Glutamatergic neuron (in vitro differentiated cells): ENCODE data around the gene C11orf87. TPM values are rescaled to one million over a fixed set of nuclear protein-coding genes. Genes with fewer than 3 reads are reported as not detected.

Experiments
- DNase-seq: peaks from one replicate; pipeline ENCODE4 v3.0.0; 2022
- H3K27ac Mint-ChIP-seq: one replicate; pipeline ENCODE4 v1.8.0; 2020; ENCODE audit warnings: mild to moderate bottlenecking, mixed read lengths, inconsistent platforms; ENCODE audit not compliant: unreplicated experiment
- H3K27me3 Mint-ChIP-seq: one replicate; pipeline ENCODE4 v1.8.0; 2020; ENCODE audit warnings: mild to moderate bottlenecking, moderate library complexity, mixed read lengths, inconsistent platforms; ENCODE audit not compliant: unreplicated experiment
- H3K36me3 Mint-ChIP-seq: one replicate; pipeline ENCODE4 v1.8.0; 2020; ENCODE audit warnings: mild to moderate bottlenecking, mixed read lengths, inconsistent platforms; ENCODE audit not compliant: unreplicated experiment
- H3K4me1 Mint-ChIP-seq: one replicate; pipeline ENCODE4 v1.8.0; 2020; ENCODE audit warnings: mild to moderate bottlenecking, low read depth, mixed read lengths, inconsistent platforms; ENCODE audit not compliant: unreplicated experiment
- H3K4me3 Mint-ChIP-seq: one replicate; pipeline ENCODE4 v1.8.0; 2020; ENCODE audit warnings: mild to moderate bottlenecking, mixed read lengths, inconsistent platforms; ENCODE audit not compliant: unreplicated experiment
- H3K9me3 Mint-ChIP-seq: one replicate; pipeline ENCODE4 v1.8.0; 2020; ENCODE audit warnings: mild to moderate bottlenecking, moderate library complexity, mixed read lengths, inconsistent platforms; ENCODE audit not compliant: unreplicated experiment
- total RNA-seq: library from RNA; stranded (reverse); fragmentation: NEBNext Ultra II Directional; extraction: Animal tissue kit (Norgen Biotek cat#: 25700); gene quantifications from one replicate; pipeline ENCODE4 v1.2.1, GENCODE V29; 2021; ENCODE audit not compliant: unreplicated experiment
- TF ChIP-seq, protein P1 (sequence below): fragments of 200-600 bp; sonication (generic); IDR thresholded peaks from one replicate; pipeline ENCODE4 v1.5.0; 2021; ENCODE audit not compliant: partially characterized antibody, unreplicated experiment

The C11orf87 gene
- total RNA-seq, 1 donor from 2014 or later, result 0.27 TPM

DNA sequence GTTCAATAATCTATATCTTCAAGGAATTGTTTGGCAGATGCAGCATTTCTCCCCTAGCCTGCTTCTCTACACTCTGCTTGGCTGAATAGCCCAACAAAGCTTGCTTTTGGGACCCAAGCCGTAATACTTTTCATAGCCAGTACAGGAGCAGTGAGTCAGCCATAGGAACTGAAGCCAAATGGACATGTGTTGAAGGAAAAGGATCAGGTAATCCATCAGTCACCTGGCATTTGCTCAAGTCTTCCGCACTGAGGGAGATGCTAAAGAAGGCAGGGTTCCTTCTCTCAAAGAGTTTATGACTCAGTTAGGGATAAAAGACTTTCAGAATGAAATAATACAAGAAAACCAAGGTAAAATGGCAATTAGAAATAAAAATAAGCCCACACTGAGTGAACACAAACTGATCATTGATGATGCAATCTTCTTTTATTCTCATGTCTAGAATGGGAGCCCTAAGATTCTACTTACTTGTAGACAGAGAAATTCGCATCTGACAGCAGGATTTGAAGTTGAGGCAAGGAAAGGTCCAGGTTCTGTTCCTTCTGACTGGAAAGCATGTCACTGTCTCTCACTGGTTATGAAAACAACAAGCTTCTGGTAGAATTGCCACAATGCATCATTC, 13.2 kb downstream of the C11orf87 start:
- H3K27ac Mint-ChIP-seq, result no peak overlapping the region
- no peaks in the 10 kb centered on the region for H3K4me1 Mint-ChIP-seq
- H3K4me3 Mint-ChIP-seq, result no peak overlapping the region
- DNase-seq, result no peak
- H3K27me3 Mint-ChIP-seq, result no peaks in the 10 kb centered on the region
- no peaks in the 10 kb centered on the region for H3K36me3 Mint-ChIP-seq
- TF ChIP-seq, protein P1, sequence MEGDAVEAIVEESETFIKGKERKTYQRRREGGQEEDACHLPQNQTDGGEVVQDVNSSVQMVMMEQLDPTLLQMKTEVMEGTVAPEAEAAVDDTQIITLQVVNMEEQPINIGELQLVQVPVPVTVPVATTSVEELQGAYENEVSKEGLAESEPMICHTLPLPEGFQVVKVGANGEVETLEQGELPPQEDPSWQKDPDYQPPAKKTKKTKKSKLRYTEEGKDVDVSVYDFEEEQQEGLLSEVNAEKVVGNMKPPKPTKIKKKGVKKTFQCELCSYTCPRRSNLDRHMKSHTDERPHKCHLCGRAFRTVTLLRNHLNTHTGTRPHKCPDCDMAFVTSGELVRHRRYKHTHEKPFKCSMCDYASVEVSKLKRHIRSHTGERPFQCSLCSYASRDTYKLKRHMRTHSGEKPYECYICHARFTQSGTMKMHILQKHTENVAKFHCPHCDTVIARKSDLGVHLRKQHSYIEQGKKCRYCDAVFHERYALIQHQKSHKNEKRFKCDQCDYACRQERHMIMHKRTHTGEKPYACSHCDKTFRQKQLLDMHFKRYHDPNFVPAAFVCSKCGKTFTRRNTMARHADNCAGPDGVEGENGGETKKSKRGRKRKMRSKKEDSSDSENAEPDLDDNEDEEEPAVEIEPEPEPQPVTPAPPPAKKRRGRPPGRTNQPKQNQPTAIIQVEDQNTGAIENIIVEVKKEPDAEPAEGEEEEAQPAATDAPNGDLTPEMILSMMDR, result no peak
- no peaks in the 10 kb centered on the region for H3K9me3 Mint-ChIP-seq

DNA sequence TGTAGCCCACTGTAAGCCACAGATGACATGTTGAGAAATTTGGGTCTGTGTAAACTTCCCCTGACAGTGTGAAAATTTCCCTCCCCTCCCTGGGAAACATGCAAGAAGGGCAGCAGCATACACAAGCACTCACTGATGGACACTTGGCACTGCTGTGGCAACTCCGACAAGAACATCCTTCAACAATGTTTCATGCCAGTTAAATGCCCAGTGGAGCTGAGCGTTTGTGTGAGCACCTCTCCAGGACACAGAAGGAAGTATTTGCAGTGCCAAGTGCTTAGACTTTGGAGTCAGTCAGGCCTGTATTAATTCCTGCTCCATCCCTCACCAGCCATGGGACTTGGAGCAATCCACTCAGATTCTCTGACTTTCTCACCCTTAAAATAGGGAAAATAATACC, 17.7 kb downstream of the C11orf87 start:
- H3K4me1 Mint-ChIP-seq, result no peaks in the 10 kb centered on the region

DNA sequence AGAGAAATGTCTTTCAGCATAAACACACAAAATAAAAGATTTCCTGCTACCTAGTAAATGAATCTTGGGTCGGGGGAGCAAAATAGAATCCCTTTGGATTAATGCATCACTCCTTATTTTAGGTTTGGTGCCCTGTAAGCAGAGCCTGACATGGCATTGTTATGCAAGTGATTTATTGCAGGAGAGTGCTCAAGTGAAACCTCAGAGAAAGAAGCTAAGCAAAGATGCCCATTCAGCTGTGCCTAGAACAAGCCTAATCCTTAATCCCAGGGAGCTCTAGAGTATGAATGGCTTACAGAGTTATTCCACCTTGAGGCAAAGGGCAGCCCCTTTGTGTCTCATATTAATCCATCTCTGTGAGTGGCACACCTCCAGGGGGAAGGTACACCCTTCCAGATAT, 21.1 kb downstream of the C11orf87 start:
- Mint-ChIP-seq H3K27ac (no peak overlapping the region), H3K4me1 (no peaks in the 10 kb centered on the region), H3K4me3 (no peak overlapping the region), H3K36me3 (no peaks in the 10 kb centered on the region), H3K9me3 (no peaks in the 10 kb centered on the region), H3K27me3 (peaks cover 2% of the 10 kb centered on the region)
- TF ChIP-seq, protein P1, result no peak
- DNase-seq, result no peak

More for the DNA sequence above, 17.7 kb downstream of the C11orf87 start:
- Mint-ChIP-seq H3K4me3 (no peak overlapping the region), H3K27ac (no peak overlapping the region), H3K36me3 (no peaks in the 10 kb centered on the region), H3K27me3 (peaks cover under 1% of the 10 kb centered on the region), H3K9me3 (no peaks in the 10 kb centered on the region)
- DNase-seq, result no peak
- TF ChIP-seq, protein P1, result no peak

DNA sequence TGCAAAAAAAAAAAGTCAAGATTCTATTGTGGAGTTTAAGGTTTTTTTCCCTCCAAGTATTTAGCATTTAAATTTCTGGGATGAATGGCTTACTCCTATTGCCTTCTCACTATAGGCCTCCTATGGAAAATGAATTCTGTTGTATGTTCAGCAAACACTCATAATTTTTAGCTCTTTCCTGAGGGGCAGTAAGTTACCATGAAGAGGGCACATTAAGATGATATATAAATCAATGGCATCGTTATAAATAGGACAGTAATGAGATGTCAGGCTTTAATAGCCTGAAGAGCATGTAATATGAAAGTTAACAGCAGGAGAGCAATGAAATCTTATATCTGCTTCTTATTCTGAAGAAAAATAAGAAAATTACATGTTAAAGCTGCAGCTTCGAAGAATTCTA, 32.9 kb downstream of the C11orf87 start:
- no peak overlapping the region for H3K27ac Mint-ChIP-seq
- H3K4me3 Mint-ChIP-seq, result no peak overlapping the region
- no peaks in the 10 kb centered on the region for H3K36me3 Mint-ChIP-seq

More for the DNA sequence above, 32.9 kb downstream of the C11orf87 start:
- peaks cover 1% of the 10 kb centered on the region for H3K4me1 Mint-ChIP-seq
- TF ChIP-seq, protein P1, result no peak
- H3K9me3 Mint-ChIP-seq, result no peaks in the 10 kb centered on the region
- DNase-seq, result no peak
- H3K27me3 Mint-ChIP-seq, result no peaks in the 10 kb centered on the region
